Measurements from ENCODE around the gene CD44. TPM values are rescaled to one million over a fixed set of nuclear protein-coding genes. Genes with fewer than 3 reads are reported as not detected.

CD44 gene
- total RNA-seq, 1 donor from 2014 or later = 19.6 TPM

- ATAC-seq = no peak
- DNase-seq = no peak
- intact Hi-C loops (cut with micrococcal nuclease) = no loop called here
These were observed 12.8 kb downstream of the CD44 start for GRCh38 chr11:35151683-35152280.

DNA sequence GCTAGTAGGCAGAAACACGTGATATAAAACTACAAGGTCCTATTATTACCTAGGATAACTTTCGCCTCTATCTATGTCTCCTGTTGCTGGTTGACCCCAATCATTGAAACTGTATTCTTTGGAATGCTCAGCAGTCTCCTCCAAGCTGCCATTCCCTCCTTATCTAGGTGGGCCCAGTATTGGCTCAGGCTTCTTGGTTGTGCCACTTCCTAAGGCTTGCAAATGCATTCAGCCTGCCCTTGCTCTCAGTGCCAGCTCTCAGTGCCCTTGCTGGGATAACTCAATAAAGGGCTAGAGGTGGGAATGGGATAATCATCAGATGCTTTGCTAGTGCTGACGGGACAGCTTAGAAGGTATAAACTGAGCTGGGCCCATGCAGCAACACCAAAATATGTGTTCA lies 13.6 kb downstream of the CD44 start:
- DNase-seq (no peak), ATAC-seq (no peak)
- intact Hi-C loops (cut with micrococcal nuclease) = no loop called here

GRCh38 chr11:35153280-35153679 lies 14.3 kb downstream of the CD44 start:
- ATAC-seq (no peak), DNase-seq (no peak)
- intact Hi-C loops (cut with micrococcal nuclease) = no loop called here

DNA sequence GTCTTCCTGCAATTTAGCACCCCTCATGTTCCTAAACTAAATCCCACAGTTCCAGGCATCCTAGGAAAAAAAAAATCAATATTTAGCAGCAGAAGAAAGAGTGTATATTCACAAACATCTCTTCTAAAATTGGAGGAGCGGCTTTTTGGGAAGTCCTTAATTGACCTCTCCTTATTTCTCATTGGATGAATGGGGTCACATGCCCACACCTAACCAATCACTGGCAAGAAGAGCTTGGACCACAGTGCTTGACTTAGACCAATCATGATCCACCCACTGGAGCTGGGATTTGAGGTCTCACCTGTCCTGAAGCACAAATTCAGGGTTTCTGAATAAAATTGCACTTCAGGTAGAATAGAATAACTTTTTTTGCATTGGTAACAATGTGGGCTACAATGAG lies 16.0 kb downstream of the CD44 start:
- DNase-seq (no peak), ATAC-seq (no peak)
- intact Hi-C loops (cut with micrococcal nuclease) = no loop called here

GRCh38 chr11:35155677-35156076 lies 16.7 kb downstream of the CD44 start:
- DNase-seq (no peak), ATAC-seq (no peak)
- intact Hi-C loops (cut with micrococcal nuclease) = no loop called here

GRCh38 chr11:35157814-35158700 lies 19.1 kb downstream of the CD44 start:
- ATAC-seq = peak; percentile 64
- no peak for DNase-seq
- intact Hi-C loops (cut with micrococcal nuclease) = no loop called here

DNA sequence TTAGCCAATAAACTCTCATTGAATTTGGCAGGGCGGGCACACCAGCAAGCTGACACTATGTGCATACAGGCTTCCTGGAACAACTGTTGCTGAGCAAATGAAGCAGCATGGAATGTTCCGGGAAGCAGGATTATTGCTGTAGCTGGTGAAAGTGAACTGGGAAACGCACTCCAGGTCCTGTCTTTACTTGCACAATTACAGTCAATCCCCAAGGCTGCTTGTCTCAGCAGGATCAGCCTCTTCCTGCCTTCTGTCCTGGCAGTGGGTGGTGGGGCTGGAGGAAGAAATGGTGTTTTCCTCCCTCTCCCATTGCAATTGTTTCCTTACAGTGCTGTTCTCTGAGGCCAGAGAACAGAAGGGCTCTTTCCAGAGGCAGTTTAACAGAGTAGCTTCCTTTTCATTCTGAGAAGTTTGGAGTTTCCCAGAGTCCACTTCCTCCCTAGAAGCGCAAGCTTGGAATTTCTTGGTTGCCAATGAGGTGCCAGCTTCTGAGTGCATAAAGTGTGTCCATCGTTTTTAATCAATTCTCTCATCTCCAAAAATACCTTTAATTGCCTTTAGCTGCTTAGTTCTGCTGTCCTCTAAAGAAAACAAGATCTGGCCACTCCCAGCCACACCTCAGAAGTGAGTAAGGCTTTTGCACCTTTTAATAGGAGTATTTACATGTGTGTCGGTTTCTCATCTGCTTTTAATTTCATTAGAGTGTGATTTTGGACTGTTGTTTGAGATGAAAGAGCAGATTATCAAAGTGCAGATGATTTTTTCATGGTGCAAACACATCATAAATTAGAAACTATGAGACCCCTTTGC lies 19.9 kb downstream of the CD44 start:
- intact Hi-C loops (cut with micrococcal nuclease) = no loop called here
- DNase-seq (no peak), ATAC-seq (peak; percentile 86)

- ATAC-seq = no peak
- no peak for DNase-seq
- intact Hi-C loops (cut with micrococcal nuclease) = no loop called here
These were observed 21.4 kb downstream of the CD44 start for GRCh38 chr11:35160246-35160824.

DNA sequence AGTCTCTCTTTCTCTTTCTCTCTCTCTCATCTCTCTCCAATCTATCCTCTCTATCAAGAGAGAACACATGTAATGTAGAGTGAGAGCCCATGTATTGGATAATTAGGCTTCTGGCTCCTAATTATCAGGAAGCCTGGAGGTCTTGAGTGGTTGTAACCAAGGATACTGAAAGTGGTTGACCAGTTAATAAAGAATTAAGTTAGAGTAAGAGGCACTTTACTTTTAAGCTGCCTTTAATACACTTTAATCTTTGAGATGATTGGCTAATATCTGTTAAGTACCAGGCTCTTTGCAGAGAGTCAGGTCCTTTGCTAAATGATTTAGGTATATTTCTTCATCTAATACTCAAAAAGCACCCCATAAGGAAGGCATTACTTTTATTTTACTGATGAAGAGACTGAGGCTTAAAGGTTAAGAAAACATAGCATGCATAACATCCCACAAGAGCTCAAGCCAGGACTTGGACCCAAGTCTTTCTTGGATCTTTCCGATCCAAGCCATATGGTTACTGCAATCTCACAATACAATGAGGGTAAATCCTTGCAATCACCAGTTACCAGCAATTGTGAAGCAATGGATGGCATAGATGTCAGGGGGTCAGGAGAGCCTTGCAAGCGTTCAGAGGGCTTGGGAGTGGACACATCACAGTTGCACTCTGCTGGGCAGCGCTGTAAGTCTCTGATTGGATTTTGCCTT lies 22.1 kb downstream of the CD44 start:
- ATAC-seq = no peak
- DNase-seq = no peak
- intact Hi-C loops (cut with micrococcal nuclease) = no loop called here

- ATAC-seq = no peak
- intact Hi-C loops (cut with micrococcal nuclease) = no loop called here
These were observed 23.8 kb downstream of the CD44 start for GRCh38 chr11:35162745-35163144.

GRCh38 chr11:35163209-35163608 lies 24.2 kb downstream of the CD44 start:
- intact Hi-C loops (cut with micrococcal nuclease) = no loop called here
- DNase-seq = no peak

More at GRCh38 chr11:35162745-35163144, 23.8 kb downstream of the CD44 start:
- DNase-seq = no peak

GRCh38 chr11:35163702-35164496 lies 24.9 kb downstream of the CD44 start:
- DNase-seq (no peak), ATAC-seq (no peak)
- intact Hi-C loops (cut with micrococcal nuclease) = no loop called here

More at GRCh38 chr11:35163209-35163608, 24.2 kb downstream of the CD44 start:
- no peak for ATAC-seq

DNA sequence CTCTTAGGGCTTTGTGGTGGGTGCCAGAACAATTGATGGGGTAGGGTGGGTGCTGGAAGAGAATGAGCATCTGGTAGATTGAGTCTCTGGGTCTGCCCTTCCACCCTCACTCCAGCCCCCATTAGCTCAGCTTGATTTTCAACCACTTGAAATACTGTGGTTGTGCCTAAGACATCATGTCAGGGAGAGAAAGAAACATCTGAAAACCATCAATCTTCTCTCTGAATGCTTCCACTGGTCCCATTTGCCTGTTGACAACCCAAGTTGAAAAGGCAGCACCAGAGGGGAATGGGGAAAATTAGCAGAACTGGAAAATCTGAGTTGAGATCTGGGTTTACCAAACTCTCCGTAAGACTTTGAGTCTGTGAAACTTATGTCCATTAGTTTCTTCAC lies 26.1 kb downstream of the CD44 start:
- ATAC-seq (no peak), DNase-seq (no peak)
- intact Hi-C loops (cut with micrococcal nuclease) = no loop called here

DNA sequence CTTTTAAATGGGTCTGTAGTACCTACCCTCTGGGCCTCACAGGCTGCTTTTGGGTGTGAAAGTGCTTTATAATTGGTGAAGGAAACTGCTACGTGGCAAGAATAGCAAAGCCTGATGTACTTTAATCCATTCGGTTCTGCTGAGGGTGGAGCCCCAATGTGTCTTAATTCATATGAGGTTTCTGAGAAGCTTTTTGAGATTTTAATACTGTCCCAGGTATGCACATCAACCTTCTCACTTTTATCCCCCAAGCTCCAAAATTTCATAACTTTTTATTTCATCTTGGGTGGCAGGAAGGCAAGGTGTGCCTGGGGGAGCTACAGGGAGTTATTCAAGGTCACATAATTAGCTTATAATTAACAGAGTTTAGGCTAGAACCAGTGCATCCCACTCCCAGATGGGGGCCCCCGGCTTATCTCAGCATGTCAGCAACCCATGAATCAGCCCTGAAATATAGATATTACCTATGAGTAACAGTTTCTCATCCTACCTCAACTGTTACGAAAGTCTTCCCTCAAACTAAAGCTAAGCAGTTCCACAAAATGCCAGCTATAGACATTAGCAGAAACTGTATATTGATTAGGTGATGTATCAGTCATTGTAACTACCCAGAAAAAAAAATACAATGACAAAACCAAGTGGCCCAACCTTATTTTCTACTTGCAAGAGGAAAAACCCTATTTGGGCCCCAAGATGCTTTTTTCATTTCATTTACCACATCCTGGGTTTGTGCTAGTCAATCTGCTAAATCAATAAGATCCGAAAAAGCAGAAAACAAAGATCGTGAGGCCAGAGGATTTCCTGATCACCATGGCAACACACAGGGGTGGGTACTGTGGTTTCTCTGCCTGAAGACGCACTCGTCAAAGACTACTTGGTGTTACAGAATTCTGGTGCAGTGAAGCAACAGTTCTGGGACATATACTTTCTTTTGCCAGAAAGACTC lies 26.7 kb downstream of the CD44 start:
- intact Hi-C loops (cut with micrococcal nuclease) = no loop called here
- DNase-seq (no peak), ATAC-seq (peak; percentile 35)

DNA sequence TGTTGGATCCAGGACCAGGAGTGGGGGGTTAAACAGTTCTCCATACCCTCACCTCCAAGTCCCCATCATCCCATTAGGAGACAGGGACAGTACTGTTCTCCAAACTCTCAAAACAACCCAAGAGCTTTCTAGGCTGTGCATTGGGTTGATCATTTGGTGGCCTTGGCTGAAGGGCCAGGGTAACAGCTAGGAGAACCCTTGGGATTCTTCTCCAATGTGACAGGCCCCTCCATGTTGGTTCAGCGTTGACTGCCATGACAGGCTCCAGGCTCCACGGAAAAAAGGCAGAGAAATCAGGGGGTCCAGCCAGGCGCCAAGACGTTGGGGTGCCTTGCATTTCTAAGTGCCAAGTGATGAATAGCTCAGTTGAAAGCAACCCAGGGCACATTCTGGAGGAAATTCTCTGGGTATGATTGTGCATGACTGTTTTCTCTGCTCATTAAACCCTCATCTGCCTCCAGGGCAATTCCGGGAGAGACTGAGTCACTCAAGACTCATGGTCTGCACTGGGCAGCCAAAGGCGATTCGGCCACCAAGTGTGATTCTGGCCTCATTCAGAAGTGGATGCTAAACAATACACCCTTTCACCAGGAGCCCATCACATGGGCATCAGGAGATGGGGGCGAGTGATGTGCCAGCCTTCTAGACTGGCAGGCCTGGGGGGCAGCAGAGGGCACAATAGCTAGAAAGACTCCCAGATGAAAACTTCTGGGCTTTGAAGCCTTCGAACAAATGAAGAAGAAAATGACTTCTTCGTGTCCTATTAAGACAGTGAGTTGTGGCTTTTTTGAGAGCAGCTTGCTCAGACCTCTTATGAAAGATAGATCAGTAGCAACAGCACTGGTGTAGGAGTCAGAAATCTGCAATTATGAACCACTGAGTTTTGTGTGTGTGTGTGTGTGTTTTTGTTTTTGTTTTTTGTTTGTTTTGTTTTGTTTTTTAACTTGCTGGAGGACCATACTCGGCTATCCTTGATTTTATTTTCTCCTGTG lies 27.7 kb downstream of the CD44 start:
- intact Hi-C loops (cut with micrococcal nuclease) = no loop called here
- DNase-seq (no peak), ATAC-seq (peak; percentile 15)

DNA sequence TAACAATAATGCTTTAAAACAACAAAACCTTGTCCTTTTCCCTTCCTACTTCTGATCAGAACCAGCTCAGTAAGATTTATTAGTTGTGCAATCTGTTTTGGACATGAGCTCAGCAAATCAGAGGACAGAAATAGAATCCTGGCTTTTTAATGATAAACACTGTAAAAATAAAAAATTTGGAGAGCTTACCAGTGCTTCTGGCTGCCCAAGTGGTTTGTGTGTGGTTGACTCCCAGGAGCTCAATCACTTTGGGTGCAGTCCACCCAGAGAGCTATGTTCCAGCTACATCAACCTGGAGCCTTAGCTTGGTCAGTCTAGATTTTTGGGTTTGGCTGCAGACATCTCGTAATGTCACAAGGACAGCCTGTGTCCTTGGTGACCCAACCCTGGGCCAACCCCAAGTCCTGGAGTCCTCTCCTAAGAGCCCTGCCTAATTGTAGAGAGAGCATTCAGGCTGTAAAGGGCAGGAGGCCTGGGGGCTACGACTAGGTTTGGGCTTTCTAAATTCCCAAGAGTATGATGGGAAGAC lies 28.5 kb downstream of the CD44 start:
- DNase-seq = peak; percentile 39
- ATAC-seq = peak; percentile 78
- intact Hi-C loops (cut with micrococcal nuclease) = no loop called here
